ENCODE results near the gene SYCE1.

DNA sequence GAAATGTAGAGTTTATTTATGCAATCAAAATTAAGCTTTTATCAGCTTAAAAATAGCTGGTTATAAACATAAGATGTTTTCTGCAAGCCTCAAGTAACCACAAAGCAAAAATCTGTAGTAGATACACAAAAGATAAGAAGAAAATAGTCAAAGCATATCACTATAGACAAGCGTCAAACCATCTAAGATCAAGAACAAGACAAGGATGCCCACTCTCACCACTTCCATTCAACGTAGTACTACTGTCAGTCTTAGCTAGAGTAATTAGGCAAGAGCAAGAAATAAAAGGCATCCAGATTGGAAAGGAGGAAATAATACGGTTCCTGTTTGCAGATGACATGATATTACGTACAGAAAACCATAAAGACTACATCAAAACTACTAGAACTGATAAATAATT, 55.7 kb downstream of the SYCE1 start:
- no peak for TF ChIP-seq POLR2A (IDR thresholded peaks at IDR 0.05)
- no peak for TF ChIP-seq POLR2AphosphoS5 (IDR thresholded peaks at IDR 0.05)
- TF ChIP-seq CTCF (IDR thresholded peaks at IDR 0.05): no peak
